OCI-LY7 (cell line): ENCODE results near the gene ARL6IP5.

Source experiments
- EZH2phosphoT487 ChIP-seq: fragments of 200-600 bp; sonication (generic); IDR thresholded peaks from 2 replicates; pipeline ENCODE4 v1.6.1; 2018; ENCODE audit warnings: low read depth, borderline replicate concordance, mild to moderate bottlenecking, mixed run types, antibody characterized with exemption, low read length, moderate library complexity, mixed read lengths
- TF ChIP-seq, protein P1 (sequence below): fragments of 200-600 bp; sonication (generic); conservative IDR thresholded peaks from 2 replicates; pipeline ENCODE4 v1.5.1; 2014; ENCODE audit warnings: mild to moderate bottlenecking, antibody characterized with exemption, low read length, moderate library complexity, mixed read lengths

DNA sequence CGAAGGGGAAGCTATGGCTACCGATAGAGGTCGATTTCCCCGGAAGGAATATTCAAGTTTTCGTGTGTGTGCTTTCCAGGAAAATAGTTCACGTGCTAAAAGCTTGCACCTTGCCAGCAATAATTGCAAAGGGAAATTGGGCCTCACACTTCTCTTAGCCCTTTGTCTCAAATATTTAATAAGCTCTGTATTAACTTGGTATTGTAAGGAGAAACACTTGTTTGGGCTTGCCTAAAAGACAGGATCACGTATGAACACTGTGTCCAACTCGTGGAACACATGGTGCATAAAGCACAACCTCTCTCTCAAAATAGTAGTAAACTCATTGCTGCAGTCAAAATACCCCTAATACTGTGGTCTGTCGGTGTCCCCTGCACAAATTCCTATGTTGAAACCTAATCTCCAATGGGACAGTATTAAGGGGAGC, 32.3 kb upstream of the ARL6IP5 start:
- TF ChIP-seq, protein P1, sequence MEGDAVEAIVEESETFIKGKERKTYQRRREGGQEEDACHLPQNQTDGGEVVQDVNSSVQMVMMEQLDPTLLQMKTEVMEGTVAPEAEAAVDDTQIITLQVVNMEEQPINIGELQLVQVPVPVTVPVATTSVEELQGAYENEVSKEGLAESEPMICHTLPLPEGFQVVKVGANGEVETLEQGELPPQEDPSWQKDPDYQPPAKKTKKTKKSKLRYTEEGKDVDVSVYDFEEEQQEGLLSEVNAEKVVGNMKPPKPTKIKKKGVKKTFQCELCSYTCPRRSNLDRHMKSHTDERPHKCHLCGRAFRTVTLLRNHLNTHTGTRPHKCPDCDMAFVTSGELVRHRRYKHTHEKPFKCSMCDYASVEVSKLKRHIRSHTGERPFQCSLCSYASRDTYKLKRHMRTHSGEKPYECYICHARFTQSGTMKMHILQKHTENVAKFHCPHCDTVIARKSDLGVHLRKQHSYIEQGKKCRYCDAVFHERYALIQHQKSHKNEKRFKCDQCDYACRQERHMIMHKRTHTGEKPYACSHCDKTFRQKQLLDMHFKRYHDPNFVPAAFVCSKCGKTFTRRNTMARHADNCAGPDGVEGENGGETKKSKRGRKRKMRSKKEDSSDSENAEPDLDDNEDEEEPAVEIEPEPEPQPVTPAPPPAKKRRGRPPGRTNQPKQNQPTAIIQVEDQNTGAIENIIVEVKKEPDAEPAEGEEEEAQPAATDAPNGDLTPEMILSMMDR, result no peak
- TF ChIP-seq EZH2phosphoT487, result no peak
